HepG2 (cell line): ENCODE results near the gene AFAP1. TPM values are rescaled to one million over a fixed set of nuclear protein-coding genes. Genes with fewer than 3 reads are reported as not detected.

ENCODE experiments used
- AKAP8 ChIP-seq: sonication (generic); formaldehyde crosslinking; IDR thresholded peaks from 2 replicates; pipeline ENCODE4 v1.5.1; 2020; ENCODE audit warnings: mild to moderate bottlenecking, missing genetic modification reagents
- ATF6 ChIP-seq: sonication (generic); formaldehyde crosslinking; conservative IDR thresholded peaks from 2 replicates; pipeline ENCODE4 v1.4.0; 2020; ENCODE audit warnings: missing genetic modification reagents
- CERS6 ChIP-seq: sonication (generic); formaldehyde crosslinking; IDR thresholded peaks from 2 replicates; pipeline ENCODE4 v1.5.0; 2020; ENCODE audit warnings: missing genetic modification reagents
- GABPB1 ChIP-seq: IDR thresholded peaks from 2 replicates; pipeline ENCODE4 v1.6.1; 2016; ENCODE audit warnings: mild to moderate bottlenecking, missing genetic modification reagents, moderate library complexity, missing compliant biosample characterization
- GPN1 ChIP-seq: sonication (generic); formaldehyde crosslinking; IDR thresholded peaks from 2 replicates; pipeline ENCODE4 v1.5.1; 2020; ENCODE audit warnings: missing genetic modification reagents, borderline replicate concordance
- HDAC2 ChIP-seq: sonication (generic); formaldehyde crosslinking; IDR thresholded peaks from 2 replicates; pipeline ENCODE4 v1.4.0; 2020; ENCODE audit warnings: missing genetic modification reagents
- HMGXB3 ChIP-seq: sonication (generic); formaldehyde crosslinking; IDR thresholded peaks from 2 replicates; pipeline ENCODE4 v1.4.0; 2020; ENCODE audit warnings: missing genetic modification reagents, borderline replicate concordance
- HOXA3 ChIP-seq: sonication (generic); formaldehyde crosslinking; IDR thresholded peaks from 2 replicates; pipeline ENCODE4 v1.5.0; 2020; ENCODE audit warnings: missing genetic modification reagents
- NFIB ChIP-seq: sonication (generic); formaldehyde crosslinking; IDR thresholded peaks from 2 replicates; pipeline ENCODE4 v1.9.0; 2021; ENCODE audit warnings: missing genetic modification reagents, mild to moderate bottlenecking, borderline replicate concordance
- NFYC ChIP-seq: IDR thresholded peaks from 2 replicates; pipeline ENCODE4 v1.6.1; 2016; ENCODE audit warnings: missing genetic modification reagents, missing compliant biosample characterization
- PLSCR1 ChIP-seq: sonication (generic); formaldehyde crosslinking; IDR thresholded peaks from 2 replicates; pipeline ENCODE4 v1.5.0; 2020; ENCODE audit warnings: missing genetic modification reagents, mild to moderate bottlenecking, borderline replicate concordance
- RBM39 ChIP-seq: fragments of 200-400 bp; formaldehyde crosslinking; IDR thresholded peaks from one replicate; pipeline ENCODE4 v1.6.1; 2018; ENCODE audit warnings: antibody characterized with exemption, mild to moderate bottlenecking, low read depth, low read length; ENCODE audit not compliant: poor library complexity, severe bottlenecking
- RFX3 ChIP-seq: IDR thresholded peaks from 2 replicates; pipeline ENCODE4 v1.6.1; 2016; ENCODE audit warnings: missing biosample characterization, missing genetic modification reagents
- SATB2 ChIP-seq: sonication (generic); formaldehyde crosslinking; IDR thresholded peaks from 2 replicates; pipeline ENCODE4 v1.5.0; 2020; ENCODE audit warnings: missing genetic modification reagents
- SMC3 ChIP-seq: IDR thresholded peaks from 2 replicates; pipeline ENCODE4 v1.6.1; 2011; ENCODE audit warnings: low read length, improper control_type of control experiment
- SRF ChIP-seq: IDR thresholded peaks from 2 replicates; pipeline ENCODE4 v1.6.1; 2011; ENCODE audit warnings: mild to moderate bottlenecking, low read depth, low read length, moderate library complexity
- ZBTB3 ChIP-seq: sonication (generic); formaldehyde crosslinking; IDR thresholded peaks from 2 replicates; pipeline ENCODE4 v1.4.0; 2020; ENCODE audit warnings: low read depth, mild to moderate bottlenecking, moderate library complexity, missing genetic modification reagents, borderline replicate concordance
- ZNF292 ChIP-seq: sonication (generic); formaldehyde crosslinking; IDR thresholded peaks from 2 replicates; pipeline ENCODE4 v1.8.1; 2022; ENCODE audit warnings: mild to moderate bottlenecking, low read depth, missing genetic modification reagents, borderline replicate concordance
- ZNF446 ChIP-seq: sonication (generic); formaldehyde crosslinking; IDR thresholded peaks from 2 replicates; pipeline ENCODE4 v1.5.0; 2020; ENCODE audit warnings: mild to moderate bottlenecking, missing genetic modification reagents
- ZNF782 ChIP-seq: sonication (generic); formaldehyde crosslinking; IDR thresholded peaks from 2 replicates; pipeline ENCODE4 v1.4.0; 2020; ENCODE audit warnings: missing genetic modification reagents, mild to moderate bottlenecking, borderline replicate concordance
- polyA plus RNA-seq, 8 experiments: library from polyadenylated mRNA; depleted of rRNA in 3 of 8; stranded (reverse) in 7 of 8; unstranded in 1 of 8; fragments of >200 nt; fragmentation: Illumina TruSeq in 4 of 8; extraction: Trizol in 4 of 8; gene quantifications; 2 replicates each; pipeline versions ENCODE4 v1.2.1 to v1.2.3, GENCODE V29; 2011 to 2016; ENCODE audit warnings: low read depth in 4 of 8, missing spikeins in 1 of 8, mixed read lengths in 1 of 8; ENCODE audit not compliant: insufficient read depth in 1 of 8
- total RNA-seq, 5 experiments: library from RNA; depleted of rRNA; stranded (reverse); fragments of >200 nt; fragmentation: Illumina TruSeq; extraction: Trizol; gene quantifications; 2 replicates each; pipeline ENCODE4 v1.2.3, GENCODE V29; 2016; ENCODE audit warnings: low read depth in 1 of 5
- TF ChIP-seq, protein P1 (sequence below): sonication (generic); formaldehyde crosslinking; IDR thresholded peaks from 2 replicates; pipeline ENCODE4 v1.8.1; 2023; ENCODE audit warnings: mild to moderate bottlenecking, missing genetic modification reagents

Gene AFAP1
- total and polyA plus RNA-seq, 2 of the 13 experiments (the other 11 are each of a cell fraction or from before 2014, with no cell fraction given): 2.5 TPM

DNA sequence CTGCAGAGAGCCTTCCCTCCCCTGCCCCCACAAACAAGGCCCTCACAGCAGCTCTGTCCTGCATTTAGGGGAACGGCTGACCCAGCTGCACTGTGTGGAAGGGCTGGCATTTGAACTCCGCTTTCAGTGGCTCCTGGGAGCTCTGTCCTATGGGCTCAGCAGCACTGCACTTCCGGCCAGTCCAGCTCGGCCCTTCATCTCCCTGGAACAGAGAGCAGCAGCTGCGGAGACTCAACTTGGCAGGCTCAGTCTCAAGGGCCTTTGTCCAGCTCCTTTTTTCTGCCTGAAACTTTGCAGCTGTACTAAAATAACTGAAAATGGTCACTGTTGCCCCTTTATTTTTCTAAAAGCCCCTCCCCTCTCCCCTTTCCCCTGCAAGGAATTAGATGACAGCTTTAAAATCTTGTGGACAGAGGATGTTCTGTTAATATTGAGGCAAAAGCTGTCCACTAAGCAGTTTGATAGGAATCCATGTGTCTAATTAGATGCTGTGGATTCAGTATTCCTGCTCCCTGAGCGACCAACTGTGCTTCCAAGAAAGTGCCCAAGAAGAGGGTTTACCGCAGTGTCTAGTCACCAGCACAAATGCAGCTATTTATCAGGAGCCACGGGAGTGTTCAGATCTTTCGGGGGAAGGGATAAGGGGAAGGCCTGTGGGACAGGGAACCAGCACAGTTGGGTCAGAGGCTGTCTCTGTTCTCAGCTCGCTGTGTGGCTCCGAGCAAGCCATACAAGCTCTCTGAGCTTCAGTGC lies 133.1 kb downstream of the AFAP1 start (continued):
- no peak for TF ChIP-seq HMGXB3 (CRISPR knock-in tag)
- no peak for TF ChIP-seq NFIB (CRISPR knock-in tag)
- TF ChIP-seq RBM39: no peak
- no peak for TF ChIP-seq CERS6 (CRISPR knock-in tag)
- TF ChIP-seq GPN1 (CRISPR knock-in tag): no peak
- no peak for TF ChIP-seq SATB2 (CRISPR knock-in tag)
- TF ChIP-seq ZBTB3: no peak
- no peak for TF ChIP-seq ATF6 (CRISPR knock-in tag)
- no peak for TF ChIP-seq SRF
- TF ChIP-seq AKAP8: no peak
- TF ChIP-seq NFYC (CRISPR knock-in tag): no peak
- TF ChIP-seq RFX3 (CRISPR knock-in tag): no peak
- TF ChIP-seq PLSCR1 (CRISPR knock-in tag): no peak
- TF ChIP-seq ZNF446 (CRISPR knock-in tag): no peak
- no peak for TF ChIP-seq HDAC2
- no peak for TF ChIP-seq SMC3
- TF ChIP-seq ZNF782 (CRISPR knock-in tag): no peak
- TF ChIP-seq GABPB1 (CRISPR knock-in tag): peak; percentile 74
- 0 out of 2 replicates have a peak, but pooled peaks have one; percentile 29 for TF ChIP-seq ZNF292 (CRISPR knock-in tag)
- TF ChIP-seq, protein P1, sequence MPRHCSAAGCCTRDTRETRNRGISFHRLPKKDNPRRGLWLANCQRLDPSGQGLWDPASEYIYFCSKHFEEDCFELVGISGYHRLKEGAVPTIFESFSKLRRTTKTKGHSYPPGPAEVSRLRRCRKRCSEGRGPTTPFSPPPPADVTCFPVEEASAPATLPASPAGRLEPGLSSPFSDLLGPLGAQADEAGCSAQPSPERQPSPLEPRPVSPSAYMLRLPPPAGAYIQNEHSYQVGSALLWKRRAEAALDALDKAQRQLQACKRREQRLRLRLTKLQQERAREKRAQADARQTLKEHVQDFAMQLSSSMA (CRISPR knock-in tag): no peak
- 0 out of 2 replicates have a peak, but pooled peaks have one; percentile 1 for TF ChIP-seq HOXA3 (CRISPR knock-in tag)
